ENCODE results near the gene PTPN6.

The PTPN6 gene

GRCh38 chr12:6938353-6939190 lies 12.6 kb upstream of the PTPN6 start:
- peak overlapping the region; percentile 60 for H3K27ac ChIP-seq
- no peak for DNase-seq (ENCODE audit: low read depth, low spot score)

GRCh38 chr12:6939191-6939540 lies 12.0 kb upstream of the PTPN6 start:
- DNase-seq (ENCODE audit: low read depth, low spot score) = no peak
- no peak overlapping the region for H3K27ac ChIP-seq

DNA sequence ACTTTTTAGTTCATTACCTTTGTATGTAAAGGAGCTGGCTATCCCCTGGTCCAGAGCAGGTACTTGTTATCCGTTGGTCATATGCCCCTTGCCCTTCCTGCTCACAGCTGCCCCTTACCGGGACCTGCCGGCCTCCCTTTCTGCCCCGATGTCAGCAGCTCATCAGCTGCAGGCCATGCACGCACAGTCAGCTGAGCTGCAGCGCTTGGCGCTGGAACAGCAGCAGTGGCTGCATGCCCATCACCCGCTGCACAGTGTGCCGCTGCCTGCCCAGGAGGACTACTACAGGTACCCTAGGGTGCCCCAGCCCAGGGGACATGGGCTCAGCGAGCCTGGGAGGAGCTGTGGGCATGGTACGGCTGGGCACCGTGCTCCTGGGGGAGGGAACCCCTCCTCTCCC lies 9.9 kb upstream of the PTPN6 start:
- DNase-seq (ENCODE audit: low read depth, low spot score) = no peak
- H3K27ac ChIP-seq = no peak overlapping the region

DNA sequence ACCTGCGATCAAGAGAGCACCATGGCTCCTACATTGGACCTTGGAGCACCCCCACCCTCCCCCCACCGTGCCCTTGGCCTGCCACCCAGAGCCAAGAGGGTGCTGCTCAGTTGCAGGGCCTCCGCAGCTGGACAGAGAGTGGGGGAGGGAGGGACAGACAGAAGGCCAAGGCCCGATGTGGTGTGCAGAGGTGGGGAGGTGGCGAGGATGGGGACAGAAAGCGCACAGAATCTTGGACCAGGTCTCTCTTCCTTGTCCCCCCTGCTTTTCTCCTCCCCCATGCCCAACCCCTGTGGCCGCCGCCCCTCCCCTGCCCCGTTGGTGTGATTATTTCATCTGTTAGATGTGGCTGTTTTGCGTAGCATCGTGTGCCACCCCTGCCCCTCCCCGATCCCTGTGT lies 9.4 kb upstream of the PTPN6 start:
- no peak overlapping the region for H3K27ac ChIP-seq
- no peak for DNase-seq (ENCODE audit: low read depth, low spot score)

GRCh38 chr12:6942331-6942665 lies 8.9 kb upstream of the PTPN6 start:
- no peak for DNase-seq (ENCODE audit: low read depth, low spot score)
- H3K27ac ChIP-seq = peak overlapping the region; percentile 88

GRCh38 chr12:6943389-6943721 lies 7.8 kb upstream of the PTPN6 start:
- H3K27ac ChIP-seq = peak overlapping the region; percentile 88
- peak; percentile 62 for DNase-seq (ENCODE audit: low read depth, low spot score)

DNA sequence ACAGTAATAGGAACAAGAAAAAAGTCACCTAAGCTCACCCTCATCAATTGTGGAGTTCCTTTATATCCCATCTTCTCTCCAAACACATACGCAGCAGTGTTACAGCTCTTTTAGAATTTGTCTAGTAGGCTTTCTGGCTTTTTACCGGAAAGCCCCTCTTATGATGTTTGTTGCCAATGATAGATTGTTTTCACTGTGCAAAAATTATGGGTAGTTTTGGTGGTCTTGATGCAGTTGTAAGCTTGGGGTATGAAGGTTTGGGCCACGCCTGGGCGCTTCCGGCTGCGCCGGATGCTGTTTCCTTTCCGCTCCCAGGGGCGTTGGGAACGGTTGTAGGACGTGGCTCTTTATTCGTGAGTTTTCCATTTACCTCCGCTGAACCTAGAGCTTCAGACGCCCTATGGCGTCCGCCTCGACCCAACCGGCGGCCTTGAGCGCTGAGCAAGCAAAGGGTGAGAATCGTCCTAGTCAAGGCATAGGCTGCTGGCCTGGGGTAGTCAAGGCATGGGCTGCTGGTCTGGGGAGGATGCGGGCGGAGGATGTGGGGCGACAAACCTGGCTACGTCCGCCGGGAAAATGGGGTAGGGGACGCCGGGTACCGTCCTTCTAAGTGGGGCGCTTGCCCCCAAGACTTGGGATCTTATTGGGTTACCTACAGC lies 7.3 kb upstream of the PTPN6 start, which contains the start of the genes C12orf57 and RNU7-1:
Gene C12orf57, plus strand, starts transcription at position 301 of the 659 bp plus-strand sequence. Its CDS starts 100 bp downstream, at position 401.
Gene RNU7-1, plus strand, starts transcription at position 95 of the 659 bp plus-strand sequence.
- DNase-seq (ENCODE audit: low read depth, low spot score) = peak; percentile 84
- H3K27ac ChIP-seq = peak within 1 kb of the TSS; percentile 88

DNA sequence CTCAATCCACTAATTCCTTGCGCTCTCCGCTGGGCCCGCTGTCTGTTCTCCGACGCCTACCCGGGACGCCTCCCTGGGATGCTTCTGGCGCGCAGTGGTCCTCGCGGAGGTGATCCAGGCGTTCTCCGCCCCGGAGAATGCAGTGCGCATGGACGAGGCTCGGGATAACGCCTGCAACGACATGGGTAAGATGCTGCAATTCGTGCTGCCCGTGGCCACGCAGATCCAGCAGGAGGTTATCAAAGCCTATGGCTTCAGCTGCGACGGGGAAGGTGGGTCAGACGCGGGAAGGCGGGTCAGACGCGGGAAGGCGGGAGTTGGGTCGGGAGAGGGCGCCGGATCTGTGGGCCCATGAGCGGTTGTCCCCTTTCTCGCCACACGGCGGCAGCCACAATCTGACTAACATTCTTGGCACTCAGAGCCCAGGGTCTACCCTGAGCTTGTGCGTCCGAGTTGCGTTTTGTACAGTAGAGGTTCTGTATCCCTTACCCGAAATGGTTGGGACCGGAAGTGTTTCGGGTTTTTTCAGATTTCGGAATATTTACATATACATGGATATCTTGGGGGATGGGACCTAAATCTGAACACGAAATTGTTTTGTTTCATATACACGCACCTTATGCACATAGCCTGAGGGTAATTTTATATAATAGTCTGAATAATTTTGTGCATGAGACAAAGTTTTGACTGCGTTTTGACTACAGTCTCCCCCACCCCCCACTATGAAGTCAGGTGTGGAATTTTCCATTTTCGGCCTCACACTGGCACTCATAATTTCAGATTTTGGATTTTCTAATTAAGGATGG lies 6.6 kb upstream of the PTPN6 start:
- peak overlapping the region; percentile 88 for H3K27ac ChIP-seq
- peak; percentile 59 for DNase-seq (ENCODE audit: low read depth, low spot score)

DNA sequence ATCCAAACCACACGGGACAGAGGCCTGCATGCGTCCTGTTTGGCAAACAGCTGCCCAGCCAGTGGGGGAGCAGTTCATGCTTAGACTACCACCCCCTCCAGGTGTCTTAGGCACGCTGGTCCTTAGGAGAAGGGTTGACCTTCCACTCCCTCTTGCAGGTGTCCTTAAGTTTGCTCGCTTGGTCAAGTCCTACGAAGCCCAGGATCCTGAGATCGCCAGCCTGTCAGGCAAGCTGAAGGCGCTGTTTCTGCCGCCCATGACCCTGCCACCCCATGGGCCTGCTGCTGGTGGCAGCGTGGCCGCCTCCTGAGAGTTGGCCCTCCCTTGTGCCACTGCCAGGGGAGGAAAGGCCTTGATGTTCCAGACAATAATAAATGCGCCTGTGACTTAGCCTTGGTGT lies 5.5 kb upstream of the PTPN6 start:
- DNase-seq (ENCODE audit: low read depth, low spot score) = no peak
- H3K27ac ChIP-seq = peak overlapping the region; percentile 88

GRCh38 chr12:6946033-6946919 lies 4.9 kb upstream of the PTPN6 start:
- H3K27ac ChIP-seq = peak overlapping the region; percentile 88
- DNase-seq (ENCODE audit: low read depth, low spot score) = peak; percentile 92

- no peak for DNase-seq (ENCODE audit: low read depth, low spot score)
- H3K27ac ChIP-seq = peak overlapping the region; percentile 88
Observed at GRCh38 chr12:6946920-6947374, 4.2 kb upstream of the PTPN6 start.

DNA sequence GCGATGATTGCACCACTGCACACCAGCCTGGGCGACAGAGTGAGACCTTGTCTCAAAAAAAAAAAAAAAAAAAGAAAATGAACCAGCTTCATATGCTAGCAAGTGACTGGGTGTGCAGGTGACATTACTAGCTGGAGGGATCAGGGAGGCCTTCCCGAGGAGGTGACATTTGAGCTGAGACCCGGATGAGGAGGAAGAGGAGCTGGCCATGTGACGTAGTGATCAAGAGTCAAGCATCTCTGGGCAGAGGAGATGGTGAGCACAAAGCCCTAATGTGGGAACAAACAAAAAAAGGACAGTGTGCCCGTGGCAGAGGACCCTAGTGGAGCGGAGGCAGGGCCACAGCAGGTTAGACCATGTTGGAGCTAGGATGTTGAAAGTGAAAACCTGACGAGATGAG lies 3.5 kb upstream of the PTPN6 start:
- H3K27ac ChIP-seq = no peak overlapping the region
- no peak for DNase-seq (ENCODE audit: low read depth, low spot score)

- no peak for DNase-seq (ENCODE audit: low read depth, low spot score)
- no peak overlapping the region for H3K27ac ChIP-seq
Observed at GRCh38 chr12:6948873-6949594, 2.1 kb upstream of the PTPN6 start.

DNA sequence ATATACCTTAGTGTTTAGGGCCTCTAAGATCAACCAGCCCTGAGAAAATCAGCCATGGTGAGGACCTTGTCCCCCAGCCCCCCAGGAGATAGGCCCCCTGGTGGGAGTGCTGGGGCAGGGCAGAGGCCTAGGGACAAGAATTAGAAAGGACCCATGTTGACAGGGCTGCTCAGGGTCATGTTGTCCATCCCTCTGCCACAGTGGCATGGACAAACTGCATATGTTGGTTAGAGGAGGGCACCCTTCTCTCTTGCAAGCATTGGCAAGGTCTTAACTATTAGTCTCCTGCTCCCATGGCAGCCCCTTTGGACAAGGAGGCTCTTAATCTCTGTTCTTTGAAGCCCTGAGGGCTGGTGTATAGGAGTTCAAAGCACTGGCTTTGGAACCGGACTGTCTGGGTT lies 755 bp upstream of the PTPN6 start:
- no peak overlapping the region for H3K27ac ChIP-seq
- DNase-seq (ENCODE audit: low read depth, low spot score) = no peak

GRCh38 chr12:6951551-6952120 lies 480 bp downstream of the PTPN6 start:
- no peak for DNase-seq (ENCODE audit: low read depth, low spot score)
- no peak overlapping the region for H3K27ac ChIP-seq

DNA sequence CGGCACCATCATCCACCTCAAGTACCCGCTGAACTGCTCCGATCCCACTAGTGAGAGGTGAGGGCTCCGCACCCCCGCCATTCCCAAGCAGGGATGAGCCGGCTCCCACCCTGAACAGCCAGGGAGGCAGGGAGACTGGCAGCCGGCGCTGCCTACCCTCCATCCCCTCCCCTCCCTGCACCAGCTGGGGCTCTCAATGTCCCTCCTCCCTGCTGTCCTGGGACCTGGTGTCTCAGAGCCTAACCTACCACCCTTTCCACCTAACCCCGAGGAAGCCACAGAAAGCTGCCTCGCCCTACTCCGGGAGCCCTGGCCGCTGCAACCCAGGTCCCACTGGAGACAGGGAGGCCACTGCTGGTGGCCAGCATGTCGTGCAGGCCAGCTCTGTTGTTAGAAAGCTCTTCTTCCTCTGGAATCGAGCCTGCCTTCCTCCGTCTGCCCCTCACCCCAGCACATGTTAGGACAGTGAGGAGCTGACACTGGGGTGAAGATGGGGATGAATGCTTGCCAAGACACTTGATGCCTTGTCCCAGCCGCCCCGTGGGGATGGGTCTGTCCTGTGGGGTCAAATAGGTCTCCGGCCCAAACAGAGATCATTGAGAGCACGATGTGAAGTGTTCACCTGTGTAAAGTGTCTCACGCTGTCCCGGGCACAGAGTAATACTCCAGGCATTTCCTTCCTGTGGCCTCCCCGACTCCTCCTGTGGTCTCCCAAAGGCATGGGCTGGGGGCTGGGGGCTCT lies 1.1 kb downstream of the PTPN6 start:
- DNase-seq (ENCODE audit: low read depth, low spot score) = no peak
- H3K27ac ChIP-seq = no peak overlapping the region

DNA sequence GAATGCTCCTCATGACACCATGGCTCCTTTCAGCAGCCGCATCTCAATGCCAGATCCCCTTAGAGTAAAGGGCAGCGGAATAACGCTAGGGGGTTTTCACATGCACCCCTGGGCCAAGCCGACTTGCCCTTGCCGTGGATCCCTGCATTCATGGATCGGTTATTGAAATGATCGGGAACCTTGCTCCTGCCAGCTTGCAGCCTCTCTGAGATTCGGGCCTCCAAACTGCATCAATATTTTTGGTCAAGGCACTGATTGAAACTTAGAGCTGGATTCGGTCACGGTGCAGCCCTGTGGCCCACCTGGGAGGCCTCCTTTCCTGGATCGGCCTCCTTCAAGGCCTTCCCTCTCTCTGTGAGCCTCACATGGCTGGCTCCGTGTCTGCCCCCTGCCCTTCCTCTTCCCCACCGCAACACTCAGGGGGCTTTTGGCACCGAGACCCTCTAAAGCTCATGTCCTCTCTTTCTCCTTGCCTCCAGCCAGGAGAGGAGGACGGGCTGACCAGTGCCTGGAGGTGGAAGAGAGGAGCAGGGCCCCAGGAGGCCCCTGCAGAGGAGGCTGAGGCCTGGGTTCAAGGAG lies 1.8 kb downstream of the PTPN6 start:
- DNase-seq (ENCODE audit: low read depth, low spot score) = no peak
- no peak overlapping the region for H3K27ac ChIP-seq
